Nephron (organoid): ENCODE results near the gene PPP3CA.

Experiments
- H3K27ac Mint-ChIP-seq, 3 experiments: 2 replicates each; pipeline ENCODE4 v1.8.0; 2020; ENCODE audit warnings: mixed read lengths in 3 of 3, mild to moderate bottlenecking in 2 of 3, moderate library complexity in 1 of 3
- H3K27me3 Mint-ChIP-seq: 2 replicates; pipeline ENCODE4 v1.8.0; 2021; ENCODE audit warnings: low read depth, mild to moderate bottlenecking, moderate library complexity, mixed read lengths
- H3K36me3 Mint-ChIP-seq: 2 replicates; pipeline ENCODE4 v1.8.0; 2020; ENCODE audit warnings: low read depth, mixed read lengths
- H3K4me1 Mint-ChIP-seq: 2 replicates; pipeline ENCODE4 v1.8.0; 2020; ENCODE audit warnings: mixed read lengths
- H3K4me3 Mint-ChIP-seq, 3 experiments: 2 replicates each; pipeline ENCODE4 v1.8.0; 2020; ENCODE audit warnings: mild to moderate bottlenecking in 3 of 3, mixed read lengths in 3 of 3, moderate library complexity in 2 of 3
- H3K9me3 Mint-ChIP-seq: 2 replicates; pipeline ENCODE4 v1.8.0; 2020; ENCODE audit warnings: mixed read lengths
- TF ChIP-seq, protein P1 (sequence below), 3 experiments: fragments of 200-600 bp; sonication (generic); IDR thresholded peaks; one replicate each; pipeline ENCODE4 v1.5.0; 2021; ENCODE audit warnings: antibody characterized with exemption in 3 of 3; ENCODE audit not compliant: unreplicated experiment in 3 of 3

Gene PPP3CA

DNA sequence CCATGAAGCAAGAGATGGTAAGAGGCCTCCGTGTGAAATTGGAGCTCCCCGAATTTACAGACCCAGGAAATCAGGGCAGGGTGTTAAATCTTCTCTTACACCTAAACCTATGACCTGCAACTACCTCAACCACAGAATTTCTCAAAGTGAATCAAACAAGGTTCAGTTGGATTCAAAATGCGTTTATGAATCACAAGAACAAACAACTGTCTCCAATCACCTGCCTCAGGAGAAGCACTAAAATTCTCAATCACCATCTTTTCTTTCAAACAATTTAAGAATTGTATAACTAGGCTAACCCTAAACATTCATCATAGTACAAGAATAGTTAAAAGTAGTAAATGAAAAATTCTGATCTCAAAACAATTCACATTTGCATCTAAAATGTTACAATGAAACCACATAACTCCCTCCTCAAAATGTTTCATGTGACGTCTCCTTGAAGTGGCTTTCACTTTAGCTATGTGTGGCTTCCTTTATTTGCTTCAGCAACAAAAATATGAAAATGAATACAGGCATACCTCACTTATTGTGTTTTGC is 19.2 kb downstream of the PPP3CA start:
- Mint-ChIP-seq H3K4me3 (no peak overlapping the region), H3K27me3 (no peaks in the 10 kb centered on the region), H3K9me3 (no peaks in the 10 kb centered on the region), H3K27ac (no peak overlapping the region), H3K36me3 (no peaks in the 10 kb centered on the region), H3K4me1 (peaks cover 17% of the 10 kb centered on the region)
- TF ChIP-seq, protein P1, sequence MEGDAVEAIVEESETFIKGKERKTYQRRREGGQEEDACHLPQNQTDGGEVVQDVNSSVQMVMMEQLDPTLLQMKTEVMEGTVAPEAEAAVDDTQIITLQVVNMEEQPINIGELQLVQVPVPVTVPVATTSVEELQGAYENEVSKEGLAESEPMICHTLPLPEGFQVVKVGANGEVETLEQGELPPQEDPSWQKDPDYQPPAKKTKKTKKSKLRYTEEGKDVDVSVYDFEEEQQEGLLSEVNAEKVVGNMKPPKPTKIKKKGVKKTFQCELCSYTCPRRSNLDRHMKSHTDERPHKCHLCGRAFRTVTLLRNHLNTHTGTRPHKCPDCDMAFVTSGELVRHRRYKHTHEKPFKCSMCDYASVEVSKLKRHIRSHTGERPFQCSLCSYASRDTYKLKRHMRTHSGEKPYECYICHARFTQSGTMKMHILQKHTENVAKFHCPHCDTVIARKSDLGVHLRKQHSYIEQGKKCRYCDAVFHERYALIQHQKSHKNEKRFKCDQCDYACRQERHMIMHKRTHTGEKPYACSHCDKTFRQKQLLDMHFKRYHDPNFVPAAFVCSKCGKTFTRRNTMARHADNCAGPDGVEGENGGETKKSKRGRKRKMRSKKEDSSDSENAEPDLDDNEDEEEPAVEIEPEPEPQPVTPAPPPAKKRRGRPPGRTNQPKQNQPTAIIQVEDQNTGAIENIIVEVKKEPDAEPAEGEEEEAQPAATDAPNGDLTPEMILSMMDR (IDR thresholded peaks at IDR 0.05; ENCODE audit: unreplicated experiment in 3 of 3), result no peak

DNA sequence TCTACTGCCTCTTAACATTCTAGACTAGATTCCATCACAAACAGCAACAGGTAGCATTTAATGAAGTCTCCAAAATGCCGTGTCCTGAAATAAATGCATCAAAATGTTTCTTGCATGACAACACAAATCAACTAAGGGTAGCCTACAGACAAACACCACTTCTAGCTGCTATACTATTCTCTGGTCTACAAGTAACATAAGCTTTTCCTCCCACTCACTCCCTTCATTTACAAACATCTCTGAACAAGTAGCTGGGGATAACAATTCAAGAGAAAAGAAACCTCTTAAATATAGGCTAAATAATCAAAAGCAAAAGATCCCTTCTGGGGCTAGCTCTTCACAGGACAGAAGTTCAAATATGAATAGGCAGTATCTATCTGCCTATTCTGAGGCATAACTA is 20.8 kb downstream of the PPP3CA start:
- H3K36me3 Mint-ChIP-seq, result no peaks in the 10 kb centered on the region
- H3K27ac Mint-ChIP-seq, result no peak overlapping the region
- TF ChIP-seq, protein P1 (IDR thresholded peaks at IDR 0.05; ENCODE audit: unreplicated experiment in 3 of 3), result no peak
- H3K9me3 Mint-ChIP-seq, result no peaks in the 10 kb centered on the region
- H3K4me3 Mint-ChIP-seq, result no peak overlapping the region
- H3K27me3 Mint-ChIP-seq, result no peaks in the 10 kb centered on the region
- H3K4me1 Mint-ChIP-seq, result peaks cover 17% of the 10 kb centered on the region

DNA sequence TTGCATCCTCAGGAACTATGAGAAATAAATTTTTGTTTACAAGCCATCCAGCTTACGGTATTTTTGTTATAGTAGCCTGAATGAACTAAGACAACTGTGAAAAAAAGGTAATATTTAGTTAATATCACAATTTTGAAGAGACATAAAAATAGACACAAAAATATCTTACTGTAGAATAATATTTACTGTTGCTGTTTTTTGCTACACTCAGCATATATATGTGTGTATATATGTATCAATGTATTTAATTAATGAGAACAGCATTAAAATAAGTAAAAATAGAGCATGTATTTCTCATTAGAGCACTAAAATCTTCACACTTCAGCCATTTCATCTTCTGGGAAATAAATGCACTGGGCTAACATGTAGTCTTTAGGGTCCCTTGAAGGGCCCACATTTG is 24.6 kb downstream of the PPP3CA start:
- TF ChIP-seq, protein P1 (IDR thresholded peaks at IDR 0.05; ENCODE audit: unreplicated experiment in 3 of 3), result no peak
- H3K36me3 Mint-ChIP-seq, result no peaks in the 10 kb centered on the region
- H3K4me3 Mint-ChIP-seq, result no peak overlapping the region
- no peaks in the 10 kb centered on the region for H3K9me3 Mint-ChIP-seq
- no peaks in the 10 kb centered on the region for H3K27me3 Mint-ChIP-seq
- H3K27ac Mint-ChIP-seq, result no peak overlapping the region
- peaks cover 11% of the 10 kb centered on the region for H3K4me1 Mint-ChIP-seq

DNA sequence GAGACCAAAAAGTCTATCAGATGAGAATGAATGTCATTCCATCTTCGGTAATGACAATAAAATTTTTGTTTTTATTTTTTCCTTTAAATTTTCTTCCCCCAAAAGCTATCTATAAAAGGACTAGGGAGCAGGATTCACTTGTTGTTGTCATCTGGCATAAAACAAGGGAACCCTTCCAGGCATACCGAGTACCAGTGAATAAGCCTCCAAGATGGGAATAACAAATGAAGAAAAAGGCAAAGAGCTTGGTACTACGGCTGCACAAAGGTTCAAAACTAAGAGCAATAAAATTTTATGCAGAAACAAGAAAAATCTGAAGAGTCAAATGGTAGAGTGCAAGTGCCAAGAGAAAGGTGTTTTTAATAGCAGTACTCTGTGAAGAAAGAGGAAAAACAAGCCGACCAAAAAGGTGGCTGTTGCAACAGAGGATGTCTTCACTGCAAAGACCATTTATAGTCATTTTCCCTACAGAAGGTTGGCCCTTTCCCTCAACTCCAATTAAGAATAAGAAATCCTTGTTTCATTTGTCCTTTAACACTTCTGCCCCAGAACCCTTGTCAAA is 25.8 kb downstream of the PPP3CA start:
- H3K4me3 Mint-ChIP-seq, result no peak overlapping the region
- H3K4me1 Mint-ChIP-seq, result peaks cover 8% of the 10 kb centered on the region
- H3K36me3 Mint-ChIP-seq, result no peaks in the 10 kb centered on the region
- no peaks in the 10 kb centered on the region for H3K27me3 Mint-ChIP-seq
- no peaks in the 10 kb centered on the region for H3K9me3 Mint-ChIP-seq
- TF ChIP-seq, protein P1 (IDR thresholded peaks at IDR 0.05; ENCODE audit: unreplicated experiment in 3 of 3), result no peak
- H3K27ac Mint-ChIP-seq, result no peak overlapping the region

DNA sequence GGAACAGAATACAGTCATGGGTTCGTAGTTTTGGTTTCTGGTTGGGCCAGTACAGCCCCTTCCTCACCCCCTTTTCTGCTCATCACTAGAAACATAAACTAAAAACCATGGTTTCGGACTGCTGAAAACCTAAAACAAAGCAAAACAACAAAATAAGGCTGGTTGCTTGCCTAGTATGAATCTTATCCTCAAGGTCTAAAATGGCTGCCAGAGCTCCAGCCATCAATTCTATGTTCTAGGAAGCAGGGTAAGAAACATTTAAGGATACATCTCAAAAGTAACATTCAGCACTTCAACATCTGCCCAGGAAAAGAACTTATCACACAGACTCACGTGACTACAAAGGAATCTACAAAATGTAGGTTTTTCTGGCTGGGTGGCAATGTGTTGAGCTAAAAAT is 31.5 kb downstream of the PPP3CA start:
- H3K27ac Mint-ChIP-seq, result no peak overlapping the region
- no peaks in the 10 kb centered on the region for H3K4me1 Mint-ChIP-seq
- TF ChIP-seq, protein P1 (IDR thresholded peaks at IDR 0.05; ENCODE audit: unreplicated experiment in 3 of 3), result no peak
- no peaks in the 10 kb centered on the region for H3K9me3 Mint-ChIP-seq
- H3K4me3 Mint-ChIP-seq, result no peak overlapping the region
- H3K27me3 Mint-ChIP-seq, result no peaks in the 10 kb centered on the region
- H3K36me3 Mint-ChIP-seq, result peaks cover 11% of the 10 kb centered on the region

DNA sequence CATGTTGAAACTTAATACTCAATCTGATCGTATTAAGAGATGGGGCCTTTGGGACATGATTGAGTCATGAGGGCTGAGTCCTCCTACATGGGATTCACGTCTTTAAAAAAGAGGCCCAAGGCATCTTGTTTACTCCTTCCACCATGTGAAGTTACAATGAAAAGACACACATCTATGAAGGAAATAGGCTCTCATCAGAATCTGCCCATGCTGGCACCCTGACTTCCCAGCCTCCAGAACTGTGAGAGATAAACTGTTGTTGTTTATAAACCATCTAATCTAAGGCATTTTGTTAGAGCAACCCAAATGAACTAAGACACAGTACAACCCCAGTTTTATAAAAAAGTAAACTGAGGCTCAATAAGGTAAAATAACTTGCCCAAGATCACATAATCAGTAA is 32.3 kb downstream of the PPP3CA start:
- H3K4me3 Mint-ChIP-seq, result no peak overlapping the region
- peaks cover 11% of the 10 kb centered on the region for H3K36me3 Mint-ChIP-seq

More for the DNA sequence above, 32.3 kb downstream of the PPP3CA start:
- no peaks in the 10 kb centered on the region for H3K27me3 Mint-ChIP-seq
- H3K4me1 Mint-ChIP-seq, result no peaks in the 10 kb centered on the region
- H3K9me3 Mint-ChIP-seq, result no peaks in the 10 kb centered on the region
- H3K27ac Mint-ChIP-seq, result no peak overlapping the region
- TF ChIP-seq, protein P1 (IDR thresholded peaks at IDR 0.05; ENCODE audit: unreplicated experiment in 3 of 3), result no peak
